DMS 273 (cell line): ENCODE data around the gene FOXL2.
A peak's percentile ranks its signal among the peaks of the same experiment; 100 is the strongest.

Experiments
- DNase-seq: peaks from one replicate; lab custom pipeline; 2025; ENCODE audit not compliant: unreplicated experiment; lab: John Stamatoyannopoulos, UW

The FOXL2 gene

DNA sequence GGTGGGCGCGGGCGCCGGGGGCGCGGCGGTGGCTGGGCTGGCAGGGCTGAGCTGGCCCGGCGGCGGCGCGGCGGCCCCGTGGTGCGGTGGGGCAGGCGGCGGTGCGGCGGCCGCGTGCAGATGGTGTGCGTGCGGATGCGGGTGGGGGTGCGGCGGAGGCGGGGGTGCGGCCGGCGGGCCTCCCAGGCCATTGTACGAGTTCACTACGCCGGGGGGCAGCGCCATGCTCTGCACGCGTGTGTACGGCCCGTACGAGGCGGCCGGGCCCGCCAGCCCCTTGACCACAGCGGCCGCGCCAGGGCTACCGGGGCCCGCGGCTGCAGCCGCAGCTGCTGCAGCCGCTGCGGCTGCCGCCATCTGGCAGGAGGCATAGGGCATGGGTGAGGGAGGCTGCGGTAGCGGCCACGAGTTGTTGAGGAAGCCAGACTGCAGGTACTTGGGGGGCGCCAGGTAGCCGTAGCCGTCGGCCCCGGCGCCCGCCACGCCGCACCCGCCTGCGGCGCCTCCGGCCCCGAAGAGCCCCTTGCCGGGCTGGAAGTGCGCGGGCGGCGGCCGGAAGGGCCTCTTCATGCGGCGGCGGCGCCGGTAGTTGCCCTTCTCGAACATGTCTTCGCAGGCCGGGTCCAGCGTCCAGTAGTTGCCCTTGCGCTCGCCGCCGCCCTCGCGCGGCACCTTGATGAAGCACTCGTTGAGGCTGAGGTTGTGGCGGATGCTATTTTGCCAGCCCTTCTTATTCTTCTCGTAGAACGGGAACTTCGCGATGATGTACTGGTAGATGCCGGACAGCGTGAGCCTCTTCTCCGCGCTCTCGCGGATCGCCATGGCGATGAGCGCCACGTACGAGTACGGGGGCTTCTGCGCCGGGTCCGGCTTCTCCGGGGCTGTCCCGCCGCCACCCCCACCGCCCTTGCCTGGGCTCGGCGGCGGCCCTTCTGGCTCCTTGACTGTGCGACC, 951 bp downstream of the FOXL2 start:
- DNase-seq: peak; percentile 87

DNA sequence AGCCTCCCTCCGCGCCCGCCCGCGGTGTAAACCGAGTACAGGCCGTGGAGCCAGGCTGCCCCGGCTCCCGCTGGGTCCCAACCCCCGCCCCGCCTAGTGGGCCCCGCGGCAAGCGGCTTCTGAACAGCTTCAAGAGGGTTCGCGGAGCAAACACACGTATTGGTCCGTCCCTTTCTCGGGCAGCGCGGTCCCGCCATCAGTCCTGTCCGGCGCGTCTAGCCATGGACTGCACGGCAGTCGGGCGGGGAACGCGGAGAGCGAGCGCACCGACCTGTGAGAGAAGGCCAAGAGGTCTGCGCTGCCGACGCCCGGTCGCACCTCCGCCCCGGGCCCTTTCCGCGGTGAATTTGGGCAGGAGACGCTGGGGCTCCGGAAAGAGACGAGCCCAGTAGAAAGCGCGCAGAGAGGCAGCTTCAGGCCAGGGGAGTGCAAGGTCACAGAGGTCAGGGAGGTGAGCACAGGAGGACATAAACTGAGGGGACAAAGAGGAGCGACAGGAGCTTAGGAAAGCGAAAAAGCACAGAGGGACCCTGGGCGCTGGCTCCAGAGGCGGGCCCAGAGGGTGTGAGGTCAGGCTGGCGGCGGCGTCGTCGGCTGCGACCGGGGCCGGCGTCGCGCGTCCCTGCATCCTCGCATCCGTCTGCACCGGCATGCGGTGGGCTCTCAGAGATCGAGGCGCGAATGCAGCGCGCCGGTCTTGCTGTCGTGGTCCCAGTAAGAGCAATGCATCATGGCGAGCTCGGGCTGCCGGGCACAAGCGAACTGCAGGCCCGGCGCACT, 1.8 kb downstream of the FOXL2 start:
- DNase-seq: no peak

DNA sequence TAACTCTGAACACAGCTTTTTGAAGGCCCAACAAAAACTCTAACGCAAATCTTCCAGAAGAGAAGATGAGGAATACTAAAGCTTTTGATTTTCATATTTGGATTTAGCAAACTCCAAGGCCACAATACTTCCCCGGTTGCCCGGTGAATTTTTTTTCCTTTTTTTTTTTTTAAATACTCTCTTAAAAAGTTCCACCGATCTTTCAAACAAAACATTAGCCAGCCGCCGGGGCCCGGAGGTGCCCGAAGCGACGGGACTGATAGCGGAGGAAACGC, 2.3 kb downstream of the FOXL2 start:
- no peak for DNase-seq

DNA sequence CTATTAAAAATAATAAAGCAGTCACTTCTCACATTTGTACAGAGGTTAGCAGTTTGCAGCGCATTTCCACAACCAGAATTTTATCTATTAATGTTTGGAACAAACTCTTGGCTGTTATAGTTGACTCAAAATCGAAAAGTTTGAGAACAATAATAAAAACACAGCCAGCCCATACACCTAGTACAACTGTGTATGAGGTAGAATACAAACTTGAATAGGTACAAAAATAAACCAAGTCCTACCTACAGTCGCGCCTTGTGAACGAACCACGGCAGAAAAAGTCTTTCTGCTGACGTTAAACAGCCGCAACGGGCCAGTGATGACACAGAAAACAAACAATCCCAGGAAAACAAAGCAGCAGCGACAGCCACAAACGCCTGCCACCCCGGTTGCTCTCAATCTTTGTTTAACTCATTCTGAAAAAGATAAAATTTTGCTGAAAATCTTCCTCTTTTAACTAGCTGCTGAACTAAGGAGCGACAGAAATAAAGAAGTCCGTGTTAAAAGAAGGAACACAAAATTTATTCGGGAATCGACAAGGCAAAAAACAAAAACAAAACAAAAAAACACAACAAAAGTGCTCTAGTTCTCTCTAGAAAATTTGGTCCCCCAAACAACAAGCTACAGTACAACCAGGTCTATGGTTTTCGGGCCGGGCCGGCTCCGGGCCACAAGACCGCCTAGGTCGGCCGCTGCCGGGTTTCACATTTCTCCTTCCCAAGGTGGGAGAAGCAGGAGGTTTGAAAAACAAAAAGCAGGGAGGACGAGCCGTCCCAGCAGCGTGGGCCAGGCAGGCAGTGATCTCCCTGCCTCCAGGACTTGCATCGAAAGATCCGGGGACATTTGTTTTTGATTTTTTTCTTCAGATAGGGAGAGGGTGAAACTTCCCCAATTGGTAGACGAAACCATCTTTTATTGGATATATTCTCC, 2.9 kb downstream of the FOXL2 start:
- DNase-seq: no peak

DNA sequence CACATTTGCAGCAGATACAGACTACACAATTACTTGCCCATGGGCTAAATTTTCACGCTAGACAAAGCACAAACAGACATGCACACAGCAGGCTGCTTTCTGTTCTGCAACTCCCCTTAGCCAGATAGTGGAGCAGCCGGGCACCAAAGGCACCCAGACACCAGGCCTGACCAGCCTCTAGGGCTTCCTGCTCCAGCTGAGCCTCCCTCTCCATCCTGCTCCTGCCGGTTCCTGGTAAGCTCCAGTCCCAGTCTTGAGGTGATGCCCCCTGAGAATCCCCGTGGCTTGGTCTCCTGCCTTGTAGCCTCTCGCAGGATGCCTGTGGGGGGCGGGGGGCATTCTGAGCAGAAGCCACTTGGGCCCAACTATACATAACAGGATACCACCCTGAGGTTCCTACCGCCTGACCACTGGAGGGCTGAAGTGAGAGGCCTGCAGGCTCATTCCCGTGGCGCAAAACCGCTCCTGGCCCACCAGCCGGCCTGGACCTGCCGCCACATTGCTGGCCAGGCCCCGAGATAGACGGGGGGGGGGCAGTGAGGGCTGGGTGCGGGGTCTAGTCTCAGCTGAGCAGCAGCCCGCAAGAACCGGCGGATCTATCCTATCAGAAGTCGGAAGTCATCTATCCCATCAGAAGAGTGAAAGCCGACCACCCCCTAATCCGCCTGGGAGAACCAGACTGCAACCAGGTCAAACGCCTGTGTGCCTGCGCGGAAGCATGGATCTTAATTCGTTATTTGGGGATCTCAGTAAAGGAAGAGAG, 3.9 kb downstream of the FOXL2 start:
- no peak for DNase-seq

DNA sequence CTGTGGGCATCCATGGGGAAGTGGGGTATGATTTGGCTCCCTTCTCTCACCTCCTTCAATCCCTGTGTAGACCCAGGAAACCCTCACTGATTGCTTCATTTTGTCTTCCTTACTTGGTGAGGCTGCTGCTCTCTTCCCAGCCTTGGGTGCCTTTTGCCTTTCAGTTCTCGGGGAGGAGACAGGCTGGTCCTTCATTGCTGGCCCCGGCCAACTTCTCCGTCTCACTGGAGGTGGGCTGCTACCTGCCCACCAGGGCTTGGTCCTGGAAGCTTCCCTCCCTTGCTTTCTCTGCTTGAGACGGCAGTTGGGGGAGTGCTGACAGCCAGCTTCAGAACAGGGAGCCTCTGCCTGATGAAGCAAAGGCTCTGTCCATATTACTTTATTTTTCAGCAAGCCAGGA, 4.7 kb downstream of the FOXL2 start:
- no peak for DNase-seq

DNA sequence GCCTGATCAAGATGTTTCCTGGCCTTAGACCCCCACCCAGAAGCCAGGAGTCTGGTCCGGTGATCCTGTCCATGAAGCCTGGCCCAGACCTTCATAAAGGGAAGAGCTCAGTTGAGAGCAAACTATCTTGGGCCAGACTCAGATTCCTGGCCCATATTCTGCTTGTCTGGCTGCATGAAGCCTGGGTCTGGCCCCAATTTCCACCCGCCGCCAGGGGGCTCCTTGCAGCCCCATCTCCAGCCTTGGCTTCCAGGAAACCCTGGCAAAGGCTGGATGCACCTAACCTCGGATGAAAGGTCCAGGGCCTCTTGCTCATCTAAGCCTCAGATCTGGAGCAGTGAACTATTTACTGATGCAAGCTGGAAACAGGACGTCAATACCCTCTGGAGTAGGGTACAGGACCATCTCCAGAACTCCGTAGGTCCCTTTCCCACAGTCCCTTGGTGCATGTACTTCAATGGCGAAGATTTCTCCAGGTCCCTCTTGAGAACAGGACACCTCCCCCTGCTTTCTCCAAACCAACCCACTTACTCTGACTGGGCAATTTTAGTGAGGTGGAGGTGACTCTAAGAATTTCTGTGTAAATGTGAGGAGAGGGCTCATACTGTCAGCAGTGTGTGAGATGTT, 5.6 kb downstream of the FOXL2 start:
- peak; percentile 77 for DNase-seq

DNA sequence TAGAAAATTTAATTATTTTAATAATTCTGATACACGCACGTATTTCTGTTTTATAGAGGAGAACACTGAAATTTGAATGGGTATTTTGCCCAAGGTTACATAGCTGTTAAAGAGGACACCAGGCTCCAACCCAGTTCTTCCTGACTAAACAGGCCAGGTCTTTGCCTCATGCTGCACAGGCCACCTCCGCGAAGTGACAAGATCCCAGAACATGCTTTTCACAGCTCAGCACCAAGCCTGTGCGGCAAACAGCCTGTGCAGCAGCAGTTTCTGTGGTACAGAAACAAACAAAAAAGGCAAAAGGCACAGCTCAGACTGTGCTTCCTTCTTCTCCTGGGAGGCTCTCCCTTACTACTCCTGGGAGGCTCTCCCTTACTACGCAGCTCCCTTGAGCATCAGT, 6.5 kb downstream of the FOXL2 start:
- no peak for DNase-seq

DNA sequence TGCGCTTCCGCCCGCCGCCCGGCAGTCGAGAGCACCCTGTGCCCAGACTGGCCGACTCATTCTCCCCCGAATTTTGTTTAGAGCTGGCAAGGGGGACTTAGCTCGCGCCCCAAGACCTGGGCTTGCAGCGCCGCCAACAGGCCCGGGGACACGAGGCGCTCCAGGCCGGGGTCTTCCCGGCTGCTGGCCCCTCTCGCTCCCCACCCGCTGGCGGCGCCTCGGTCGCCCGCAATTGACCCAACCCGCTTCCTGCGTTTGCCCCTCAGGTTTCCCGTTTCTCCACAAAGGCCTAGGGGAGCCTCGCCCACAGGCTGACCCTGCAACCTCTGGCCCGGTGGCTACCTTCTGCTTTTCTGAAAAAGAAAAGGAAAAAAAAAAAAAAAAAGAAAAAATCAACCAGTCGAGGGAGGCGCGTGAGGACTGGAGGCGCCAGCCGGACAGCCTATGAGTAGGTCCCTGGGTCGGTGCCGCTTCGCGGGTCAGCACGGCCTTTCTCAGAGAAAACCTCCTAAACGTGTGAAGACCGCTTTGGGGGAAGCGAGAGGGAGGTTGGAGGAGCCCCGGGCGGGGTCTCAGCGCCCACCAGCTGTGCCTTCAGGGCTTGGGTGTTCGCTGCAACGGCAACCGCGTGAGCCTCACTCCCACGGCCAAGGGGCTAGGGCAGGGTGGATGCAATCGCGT, 7.2 kb downstream of the FOXL2 start:
- no peak for DNase-seq

DNA sequence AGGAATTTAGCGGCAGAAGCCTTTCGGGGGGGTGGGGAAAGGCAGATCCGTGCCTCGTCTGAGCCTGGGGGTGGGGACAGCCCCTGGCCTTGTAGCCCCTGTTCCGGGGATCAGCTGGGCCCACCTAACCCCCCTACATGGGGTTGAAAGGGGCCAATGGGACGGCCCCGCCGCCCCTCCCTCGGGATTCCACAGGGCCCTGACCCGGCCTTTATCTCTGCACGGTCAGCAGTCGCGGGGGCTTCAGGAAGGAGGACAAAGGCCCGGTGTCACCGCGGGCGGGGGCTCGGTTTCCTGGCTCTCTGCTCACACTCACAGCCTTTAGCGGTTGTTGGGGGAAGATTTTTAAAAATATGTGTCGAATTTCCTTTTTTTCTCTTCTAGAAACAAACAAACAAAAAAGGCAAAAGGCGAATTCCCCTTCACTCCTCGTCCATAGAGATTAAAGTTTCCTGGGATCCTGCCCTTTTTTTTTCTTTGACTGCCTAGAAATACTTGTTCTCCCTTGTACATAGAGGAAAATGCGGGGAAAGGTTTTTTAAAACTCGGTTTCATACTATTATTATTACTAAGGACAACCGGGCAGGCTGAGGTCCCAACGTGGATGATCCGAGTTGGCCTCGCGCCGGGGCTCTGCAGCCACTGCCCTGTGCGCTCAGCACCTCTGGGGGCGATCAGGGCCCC, 7.9 kb downstream of the FOXL2 start:
- DNase-seq: no peak

DNA sequence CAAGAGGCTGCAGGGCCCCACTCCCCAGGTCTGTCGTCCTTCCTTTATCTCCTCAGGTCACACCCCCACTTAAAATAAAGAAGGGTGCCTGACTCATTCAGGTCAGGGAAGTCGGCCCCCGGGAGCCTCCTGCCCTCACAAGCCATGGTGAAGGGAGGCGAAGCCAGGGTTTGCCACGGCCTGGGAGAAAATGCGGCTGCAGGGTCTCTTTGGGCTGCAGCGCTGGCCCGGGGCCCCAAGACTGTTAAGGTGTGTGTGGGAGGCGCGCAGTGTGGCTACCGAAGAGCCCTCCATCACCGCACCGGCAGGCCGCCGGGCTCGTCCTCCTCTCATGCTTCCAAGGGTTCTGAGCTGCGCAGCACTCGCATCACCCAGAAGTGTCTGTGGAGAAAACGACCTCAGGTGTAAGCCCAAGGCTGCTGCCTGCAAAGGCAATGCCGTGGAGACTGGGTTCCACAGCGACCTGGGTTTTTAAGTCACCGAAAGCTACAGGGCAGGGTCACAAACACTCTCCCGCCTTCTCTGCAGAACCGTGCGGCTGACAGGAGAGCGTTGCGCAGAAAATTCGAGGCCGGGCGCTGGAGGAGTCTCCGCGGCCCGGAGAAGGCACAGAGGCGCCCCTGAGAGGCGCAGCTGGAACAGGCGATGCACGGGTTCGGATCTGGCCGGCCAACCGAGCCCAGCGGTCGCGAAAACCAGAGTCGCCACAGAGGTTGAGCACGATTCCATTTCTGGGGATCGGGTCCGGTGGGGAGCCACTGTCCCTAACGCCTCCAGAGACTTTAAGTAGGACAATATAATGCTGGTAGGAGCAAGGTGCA, 8.7 kb downstream of the FOXL2 start:
- DNase-seq: no peak

DNA sequence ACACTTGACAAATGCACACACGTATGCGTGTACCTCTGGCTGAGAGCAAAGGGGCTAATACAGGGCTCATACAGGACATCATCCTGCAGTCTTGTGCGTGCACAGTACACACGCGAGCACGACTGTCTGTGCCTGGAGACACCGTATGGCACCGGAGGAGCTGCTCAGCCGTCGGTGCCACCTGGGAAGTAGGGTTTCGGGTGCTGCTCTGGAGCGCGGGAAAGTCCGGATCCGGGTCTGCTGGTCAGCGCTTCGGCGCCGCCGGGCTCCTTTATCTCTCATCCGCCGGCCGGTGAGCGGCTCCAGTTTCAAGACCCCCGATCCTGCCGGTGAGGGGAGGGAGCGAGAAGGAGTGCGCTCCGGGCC, 9.3 kb downstream of the FOXL2 start:
- DNase-seq: no peak

DNA sequence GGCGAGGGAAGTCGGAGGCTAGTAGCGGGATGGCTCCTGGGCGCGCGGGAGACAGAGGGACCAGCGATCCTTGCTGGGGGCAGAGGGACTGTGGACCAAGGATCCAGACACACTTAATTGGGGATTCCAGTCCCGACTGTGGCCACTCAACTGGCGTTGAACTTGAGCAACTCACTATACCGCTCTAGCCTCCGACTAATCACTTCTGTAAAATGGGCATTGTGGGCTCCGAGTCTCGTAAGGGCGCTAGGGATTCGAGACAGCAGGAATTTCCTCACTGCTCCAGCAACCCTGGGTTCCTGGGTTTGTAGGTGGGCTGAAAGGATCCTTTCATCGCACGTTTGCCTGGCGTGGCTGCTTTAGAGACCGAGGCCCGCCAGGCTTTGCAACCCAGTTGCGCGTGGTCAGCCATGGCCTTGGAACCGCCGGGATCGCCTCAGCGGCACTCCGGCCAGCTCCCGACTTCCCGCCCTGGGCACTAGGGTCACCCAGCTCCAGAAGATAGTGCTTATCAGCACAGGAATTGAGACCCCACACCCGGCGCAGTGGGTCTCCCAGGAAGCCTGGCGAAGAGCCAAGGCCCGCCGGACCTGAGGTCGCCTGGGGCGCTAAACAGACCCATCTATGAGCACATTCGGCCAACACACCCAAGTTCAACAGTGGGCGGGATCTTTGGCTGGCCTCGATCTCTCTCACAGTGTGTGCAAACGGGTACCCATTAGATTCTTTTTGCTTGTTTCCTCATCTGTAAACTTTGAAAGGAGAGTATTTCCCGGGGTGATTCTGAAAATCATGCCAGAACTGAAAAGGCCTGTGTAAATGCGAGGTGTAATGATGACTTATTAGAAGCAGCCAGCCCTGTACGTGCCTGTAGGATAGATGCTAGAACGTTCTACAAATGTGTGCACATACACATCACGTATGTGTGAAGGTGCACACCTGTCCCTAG, 9.9 kb downstream of the FOXL2 start:
- DNase-seq: peak; percentile 43

DNA sequence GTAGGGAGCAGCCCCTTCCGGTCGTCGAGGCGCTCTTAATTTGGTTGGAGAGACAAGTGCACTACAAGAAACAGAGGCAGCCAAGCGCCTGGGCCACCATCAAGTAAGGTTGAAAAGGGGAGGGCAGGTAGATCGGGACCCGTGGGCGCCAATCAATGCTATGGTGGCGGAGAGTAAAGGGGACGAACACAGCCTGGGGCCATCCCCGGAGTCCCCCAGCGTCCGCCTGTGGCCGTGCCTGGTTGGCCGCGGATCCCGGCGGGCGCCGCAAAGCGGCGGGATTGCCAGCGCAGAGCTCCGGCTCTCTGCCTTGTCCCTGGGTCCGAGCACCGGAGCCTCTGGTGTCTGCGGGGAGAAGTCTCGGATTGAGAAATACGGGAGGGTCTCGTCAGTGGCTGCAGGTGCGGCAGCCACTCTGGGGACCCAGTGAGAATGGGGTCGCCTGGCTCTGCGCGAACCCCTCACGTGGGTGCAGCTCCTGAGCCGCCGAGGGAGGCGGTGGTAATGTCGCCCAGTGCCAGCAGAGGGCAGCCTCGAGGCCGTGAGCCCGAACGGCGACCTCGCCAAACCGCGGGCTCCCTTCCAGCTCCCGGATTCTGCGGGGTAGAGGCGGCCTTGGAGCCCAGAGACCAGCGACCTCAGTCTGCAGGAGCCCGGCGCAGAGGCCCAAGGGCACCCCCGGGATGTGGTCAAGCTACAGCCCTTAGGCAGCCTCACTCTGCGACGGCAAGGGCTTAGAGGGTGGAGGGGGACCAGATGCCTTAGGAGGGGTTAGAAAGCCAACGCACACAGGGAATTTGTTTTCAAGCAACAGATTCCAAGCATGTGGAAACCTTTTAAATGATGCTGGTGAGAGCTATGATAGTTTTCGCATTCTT, 10.8 kb downstream of the FOXL2 start:
- DNase-seq: peak; percentile 94

DNA sequence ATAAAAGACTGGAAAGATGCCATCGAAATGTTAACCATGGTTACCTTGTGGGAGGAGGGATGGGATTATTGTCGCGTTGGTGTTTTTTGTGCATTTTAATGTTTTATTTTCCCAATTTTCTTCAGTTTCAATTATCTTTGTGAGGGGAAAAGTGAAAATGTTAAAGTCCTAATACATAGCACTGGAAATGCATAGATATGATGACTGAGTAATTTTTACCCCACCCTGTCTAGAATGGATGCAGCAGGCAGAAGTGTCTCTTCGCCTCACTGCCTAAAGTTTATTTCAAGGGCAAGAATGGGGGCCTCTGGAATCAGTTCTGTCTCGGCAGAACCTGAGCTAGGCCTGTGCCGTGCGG, 11.5 kb downstream of the FOXL2 start:
- no peak for DNase-seq

DNA sequence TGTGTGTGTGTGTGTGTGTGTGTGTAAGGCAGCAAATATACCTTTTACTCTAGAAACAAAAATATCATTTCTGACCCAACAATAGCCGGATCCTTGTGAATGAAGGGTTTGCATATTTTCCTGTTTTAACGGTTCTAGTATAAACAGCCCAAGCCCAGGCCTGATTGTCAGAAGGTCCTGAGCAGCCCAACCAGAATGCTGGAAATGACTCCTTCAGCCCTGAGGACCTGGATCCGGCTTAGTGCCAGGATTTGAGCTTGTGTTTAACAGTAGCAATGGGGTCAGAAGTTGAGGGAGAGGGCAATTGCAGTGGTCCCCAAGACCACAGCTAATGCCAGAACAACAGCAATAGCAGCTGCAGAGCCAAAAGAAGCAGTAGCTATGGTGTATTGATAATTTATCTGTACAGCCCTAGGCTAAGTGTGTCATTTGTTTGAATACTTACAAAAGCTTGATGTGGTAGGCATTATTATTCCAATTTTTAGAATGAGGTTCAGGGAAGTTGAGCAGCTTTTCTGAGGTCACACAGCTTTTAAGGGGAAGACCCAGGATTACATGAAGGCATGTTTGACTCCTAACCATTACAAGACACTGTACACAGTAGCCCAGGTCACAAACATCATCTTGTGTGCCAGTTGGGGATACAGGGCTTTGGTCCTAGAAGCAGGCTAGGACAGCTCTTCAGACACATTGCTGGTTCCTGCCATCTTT, 12.8 kb downstream of the FOXL2 start:
- DNase-seq: no peak
